Central memory CD8-positive, alpha-beta T cell (primary cell): ENCODE measurements around the gene MAGI3.

Experiments
- ATAC-seq: fragments of 150-1000 bp; cut with Tn5 transposase; replicated peaks from 2 replicates; pipeline ENCODE4 v1.10.0; 2022; ENCODE audit warnings: mild to moderate bottlenecking, moderate FRiP score, moderate number of reproducible peaks; ENCODE audit not compliant: poor library complexity, severe bottlenecking; ENCODE audit errors: extremely low read depth
- DNase-seq, 2 donors: peaks; one replicate each; pipeline ENCODE4 v3.0.0; 2021; ENCODE audit warnings: low spot score in 2 of 2
- H3K27ac Mint-ChIP-seq: one replicate; pipeline ENCODE4 v1.8.0; 2022; ENCODE audit warnings: low read depth, mild to moderate bottlenecking, moderate library complexity, mixed read lengths
- H3K27me3 Mint-ChIP-seq: one replicate; pipeline ENCODE4 v1.8.0; 2022; ENCODE audit warnings: mixed read lengths
- H3K36me3 Mint-ChIP-seq: one replicate; pipeline ENCODE4 v1.8.0; 2022; ENCODE audit warnings: mild to moderate bottlenecking, moderate library complexity, mixed read lengths; ENCODE audit not compliant: insufficient read depth
- H3K4me1 Mint-ChIP-seq: one replicate; pipeline ENCODE4 v1.8.0; 2022; ENCODE audit warnings: mixed read lengths
- H3K4me3 Mint-ChIP-seq: one replicate; pipeline ENCODE4 v1.8.0; 2022; ENCODE audit warnings: mild to moderate bottlenecking, moderate library complexity, mixed read lengths
- H3K9me3 Mint-ChIP-seq: one replicate; pipeline ENCODE4 v1.8.0; 2022; ENCODE audit warnings: mixed read lengths

MAGI3 gene

DNA sequence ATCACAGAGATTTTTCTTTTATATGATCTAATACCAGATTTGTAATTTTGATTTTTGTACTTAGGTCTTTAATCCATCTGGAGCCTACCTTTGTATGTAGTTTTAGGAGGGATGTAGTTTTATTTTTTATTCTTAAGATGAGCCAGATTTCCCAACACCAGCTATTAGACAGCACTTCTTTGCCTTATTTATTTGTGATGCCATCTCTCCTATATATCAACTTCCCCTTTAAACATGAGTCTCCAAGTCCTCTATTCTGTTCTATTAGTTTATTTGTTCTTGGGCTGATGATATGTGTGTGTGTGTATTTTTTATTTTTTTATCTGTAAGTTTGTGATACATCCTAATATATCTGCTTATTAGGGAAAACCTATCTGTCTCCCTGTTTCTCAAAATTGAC, 274.8 kb downstream of the MAGI3 start:
- Mint-ChIP-seq H3K27me3 (no peaks in the 10 kb centered on the region), H3K4me1 (no peaks in the 10 kb centered on the region)

DNA sequence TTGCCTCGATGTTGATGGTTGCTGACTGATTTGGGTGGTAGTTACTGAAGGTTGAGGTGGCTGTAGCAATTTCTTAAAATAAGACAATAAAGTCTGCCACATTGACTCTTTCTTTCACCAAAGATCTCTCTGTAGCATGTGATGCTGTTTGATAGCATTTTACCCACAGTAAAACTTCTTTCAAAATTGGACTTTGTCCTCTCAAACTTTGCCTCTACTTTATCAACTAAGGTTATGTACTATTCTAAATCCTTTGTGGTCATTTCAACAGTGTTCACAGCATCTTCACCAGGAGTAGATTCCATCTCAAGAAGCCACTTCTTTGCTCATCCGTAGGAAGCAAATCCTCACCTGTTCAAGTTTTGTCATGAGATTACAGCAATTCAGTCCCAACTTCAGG, 275.8 kb downstream of the MAGI3 start:
- no peaks in the 10 kb centered on the region for H3K27me3 Mint-ChIP-seq
- ATAC-seq: no peak
- no peak for DNase-seq
- H3K4me3 Mint-ChIP-seq: no peak overlapping the region
- H3K36me3 Mint-ChIP-seq: no peaks in the 10 kb centered on the region
- H3K4me1 Mint-ChIP-seq: no peaks in the 10 kb centered on the region
- no peaks in the 10 kb centered on the region for H3K9me3 Mint-ChIP-seq
- H3K27ac Mint-ChIP-seq: no peak overlapping the region

More for the DNA sequence above, 274.8 kb downstream of the MAGI3 start:
- no peaks in the 10 kb centered on the region for H3K9me3 Mint-ChIP-seq
- ATAC-seq (no peak), DNase-seq (no peak)
- H3K36me3 Mint-ChIP-seq: no peaks in the 10 kb centered on the region
- no peak overlapping the region for H3K27ac Mint-ChIP-seq
- no peak overlapping the region for H3K4me3 Mint-ChIP-seq

DNA sequence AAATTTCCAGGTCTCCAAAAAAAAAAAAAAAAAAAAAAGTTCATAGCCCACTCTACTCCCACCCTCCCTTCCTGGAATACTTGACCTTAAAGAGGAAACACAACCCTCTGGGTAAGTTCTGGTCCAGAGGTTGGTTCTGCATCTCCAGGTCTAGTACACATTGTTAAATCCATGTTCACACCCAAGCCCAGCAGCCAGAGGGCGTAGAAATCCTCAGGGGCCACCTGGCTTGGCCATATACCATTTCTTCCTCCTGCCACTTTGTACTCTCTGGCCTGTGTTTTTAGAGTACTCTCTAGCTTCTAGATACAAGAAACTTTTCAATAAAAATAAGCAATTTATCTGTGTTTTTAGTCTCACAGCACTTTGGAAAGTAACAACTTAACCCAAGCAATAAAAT, 279.7 kb downstream of the MAGI3 start:
- Mint-ChIP-seq H3K4me1 (no peaks in the 10 kb centered on the region), H3K27ac (no peak overlapping the region), H3K4me3 (no peak overlapping the region), H3K9me3 (no peaks in the 10 kb centered on the region), H3K36me3 (no peaks in the 10 kb centered on the region), H3K27me3 (no peaks in the 10 kb centered on the region)
- ATAC-seq: no peak
- DNase-seq: no peak

GRCh38 chr1:113670650-113671049, 280.3 kb downstream of the MAGI3 start:
- Mint-ChIP-seq H3K27ac (no peak overlapping the region), H3K4me3 (no peak overlapping the region), H3K27me3 (no peaks in the 10 kb centered on the region), H3K4me1 (no peaks in the 10 kb centered on the region), H3K9me3 (no peaks in the 10 kb centered on the region), H3K36me3 (no peaks in the 10 kb centered on the region)
- ATAC-seq (no peak), DNase-seq (no peak)

DNA sequence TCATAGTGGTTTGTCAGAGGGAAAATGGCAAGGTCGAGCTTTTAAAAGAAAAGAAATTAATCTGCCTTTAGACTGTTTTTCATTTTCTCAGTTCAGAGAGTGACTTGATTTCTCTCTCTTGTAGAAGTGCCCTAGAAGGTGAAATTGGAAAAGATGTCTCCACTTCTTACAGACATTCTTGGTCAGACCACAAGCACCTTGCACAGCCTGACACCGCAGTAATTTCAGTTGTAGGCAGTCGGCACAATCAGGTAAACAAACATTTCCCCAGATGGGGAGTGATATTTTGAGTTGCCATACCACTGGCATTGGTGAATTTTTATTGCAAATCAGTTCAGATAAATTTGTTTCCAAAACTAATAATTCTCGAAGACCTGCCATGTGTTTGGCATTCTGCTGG, 282.2 kb downstream of the MAGI3 start:
- no peaks in the 10 kb centered on the region for H3K27me3 Mint-ChIP-seq
- no peaks in the 10 kb centered on the region for H3K36me3 Mint-ChIP-seq
- DNase-seq (no peak), ATAC-seq (no peak)
- H3K4me3 Mint-ChIP-seq: no peak overlapping the region
- H3K9me3 Mint-ChIP-seq: no peaks in the 10 kb centered on the region
- no peaks in the 10 kb centered on the region for H3K4me1 Mint-ChIP-seq
- H3K27ac Mint-ChIP-seq: no peak overlapping the region

GRCh38 chr1:113674591-113674990, 284.3 kb downstream of the MAGI3 start:
- DNase-seq (no peak), ATAC-seq (no peak)
- Mint-ChIP-seq H3K9me3 (no peaks in the 10 kb centered on the region), H3K4me1 (no peaks in the 10 kb centered on the region), H3K27me3 (no peaks in the 10 kb centered on the region), H3K36me3 (no peaks in the 10 kb centered on the region), H3K4me3 (no peak overlapping the region), H3K27ac (no peak overlapping the region)

- ATAC-seq: no peak
- Mint-ChIP-seq H3K27ac (no peak overlapping the region), H3K27me3 (no peaks in the 10 kb centered on the region), H3K9me3 (no peaks in the 10 kb centered on the region), H3K36me3 (no peaks in the 10 kb centered on the region), H3K4me3 (no peak overlapping the region), H3K4me1 (no peaks in the 10 kb centered on the region)
- DNase-seq: no peak
Observed at GRCh38 chr1:113675302-113675701, 285.0 kb downstream of the MAGI3 start.

DNA sequence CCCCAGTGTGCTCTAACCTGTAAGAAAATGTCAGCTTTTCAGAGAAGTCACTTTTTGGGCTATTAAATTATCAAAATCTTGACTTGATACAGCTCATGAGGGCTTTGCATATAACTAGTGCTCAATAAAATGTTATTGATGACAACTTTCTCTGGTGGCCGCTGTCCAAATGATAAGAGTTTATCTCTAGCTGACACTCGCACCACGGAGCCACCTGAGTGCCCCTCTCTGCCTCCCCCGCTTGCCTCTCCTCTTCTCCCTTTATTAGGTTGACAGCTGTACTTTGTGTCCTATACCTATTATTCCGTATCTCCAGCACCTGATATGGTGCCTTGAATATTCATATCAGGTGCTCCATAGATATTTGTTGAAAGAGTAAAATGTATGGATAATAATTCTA, 286.2 kb downstream of the MAGI3 start:
- no peak overlapping the region for H3K4me3 Mint-ChIP-seq
- H3K36me3 Mint-ChIP-seq: peaks cover 1% of the 10 kb centered on the region
- no peak for DNase-seq
- H3K9me3 Mint-ChIP-seq: no peaks in the 10 kb centered on the region
- no peaks in the 10 kb centered on the region for H3K4me1 Mint-ChIP-seq
- no peak overlapping the region for H3K27ac Mint-ChIP-seq
- H3K27me3 Mint-ChIP-seq: no peaks in the 10 kb centered on the region
- no peak for ATAC-seq

GRCh38 chr1:113677250-113678158, 287.2 kb downstream of the MAGI3 start:
- ATAC-seq: no peak
- no peaks in the 10 kb centered on the region for H3K4me1 Mint-ChIP-seq

DNA sequence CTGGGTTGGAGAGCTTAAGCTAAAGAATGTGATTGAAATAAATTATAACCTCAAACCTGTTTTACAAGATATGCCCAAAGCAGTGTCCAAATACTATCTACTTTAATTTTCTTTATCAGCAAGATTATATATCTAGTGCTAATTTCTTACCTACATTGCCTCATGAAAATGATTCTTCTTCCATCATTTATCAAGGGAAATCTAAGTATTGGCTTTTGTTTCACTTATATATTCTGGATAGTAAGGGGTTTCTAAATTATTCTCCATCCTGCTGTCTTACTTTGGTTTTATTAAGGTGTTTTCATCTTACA, 287.8 kb downstream of the MAGI3 start:
- Mint-ChIP-seq H3K4me3 (no peak overlapping the region), H3K4me1 (no peaks in the 10 kb centered on the region), H3K27ac (no peak overlapping the region), H3K9me3 (no peaks in the 10 kb centered on the region), H3K36me3 (peaks cover 1% of the 10 kb centered on the region), H3K27me3 (no peaks in the 10 kb centered on the region)
- DNase-seq: no peak
- ATAC-seq: no peak

More at GRCh38 chr1:113677250-113678158, 287.2 kb downstream of the MAGI3 start:
- Mint-ChIP-seq H3K27me3 (no peaks in the 10 kb centered on the region), H3K4me3 (no peak overlapping the region), H3K9me3 (no peaks in the 10 kb centered on the region), H3K36me3 (peaks cover 1% of the 10 kb centered on the region), H3K27ac (no peak overlapping the region)
- no peak for DNase-seq

- no peaks in the 10 kb centered on the region for H3K4me1 Mint-ChIP-seq
- H3K27ac Mint-ChIP-seq: no peak overlapping the region
- DNase-seq (no peak), ATAC-seq (no peak)
- H3K36me3 Mint-ChIP-seq: peaks cover 1% of the 10 kb centered on the region
- H3K27me3 Mint-ChIP-seq: no peaks in the 10 kb centered on the region
- no peak overlapping the region for H3K4me3 Mint-ChIP-seq
- no peaks in the 10 kb centered on the region for H3K9me3 Mint-ChIP-seq
Observed at GRCh38 chr1:113681596-113682337, 291.5 kb downstream of the MAGI3 start.

DNA sequence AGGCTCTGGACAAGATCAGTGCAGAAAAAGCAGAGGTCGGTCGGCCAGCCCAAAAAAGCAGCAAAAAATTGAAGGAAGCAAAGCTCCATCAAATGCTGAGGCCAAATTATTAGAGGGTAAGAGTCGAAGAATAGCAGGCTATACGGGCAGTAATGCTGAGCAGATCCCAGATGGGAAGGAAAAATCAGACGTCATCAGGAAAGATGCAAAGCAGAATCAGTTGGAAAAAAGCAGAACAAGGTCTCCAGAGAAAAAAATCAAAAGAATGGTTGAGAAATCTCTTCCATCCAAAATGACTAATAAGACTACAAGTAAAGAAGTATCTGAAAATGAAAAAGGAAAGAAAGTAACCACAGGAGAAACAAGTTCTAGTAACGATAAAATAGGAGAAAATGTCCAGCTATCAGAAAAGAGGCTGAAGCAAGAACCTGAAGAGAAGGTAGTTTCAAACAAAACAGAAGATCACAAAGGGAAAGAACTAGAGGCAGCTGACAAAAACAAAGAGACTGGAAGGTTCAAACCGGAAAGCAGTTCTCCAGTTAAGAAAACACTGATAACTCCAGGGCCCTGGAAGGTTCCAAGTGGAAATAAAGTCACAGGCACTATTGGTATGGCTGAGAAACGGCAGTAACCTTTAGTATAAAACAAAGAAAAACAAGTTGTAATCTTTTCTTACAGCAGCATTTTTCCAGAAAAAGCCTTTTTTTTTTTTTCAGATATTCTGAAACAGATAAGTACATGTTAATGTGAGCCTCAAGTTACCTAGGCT, 293.3 kb downstream of the MAGI3 start:
- no peaks in the 10 kb centered on the region for H3K4me1 Mint-ChIP-seq
- no peak overlapping the region for H3K4me3 Mint-ChIP-seq
- no peaks in the 10 kb centered on the region for H3K27me3 Mint-ChIP-seq
- H3K27ac Mint-ChIP-seq: no peak overlapping the region
- peaks cover 1% of the 10 kb centered on the region for H3K36me3 Mint-ChIP-seq
- no peak for ATAC-seq
- DNase-seq: no peak
- H3K9me3 Mint-ChIP-seq: no peaks in the 10 kb centered on the region
